Measurements from ENCODE around the gene TMEM239.

Gene TMEM239

DNA sequence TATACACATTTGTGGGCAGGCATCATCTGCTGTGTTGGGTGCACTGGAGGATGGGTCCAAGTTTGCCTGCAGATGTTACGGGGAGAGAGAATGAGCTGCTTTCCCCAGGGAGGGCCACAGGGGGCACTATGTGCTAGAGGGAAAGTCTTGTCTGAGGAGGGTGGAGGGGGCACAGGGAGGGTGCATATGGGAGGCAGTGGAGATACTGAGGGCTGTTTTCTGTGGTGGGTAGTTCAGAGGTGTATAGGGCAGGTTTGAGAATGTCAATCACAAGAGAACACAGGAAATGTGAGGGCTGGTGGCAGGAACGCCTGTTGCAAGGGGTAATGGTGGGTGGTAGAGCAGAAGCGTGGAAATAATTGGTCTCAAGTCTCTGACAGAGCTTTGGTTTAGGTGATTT lies 49.5 kb downstream of the TMEM239 start:
- peaks cover 0 to 15% (median 14%) of the 10 kb centered on the region in 5 donors for H3K4me1 ChIP-seq (ENCODE audit: control insufficient read depth in 5 of 5, insufficient read depth in 5 of 5, low read length in 5 of 5)
- H3K9ac ChIP-seq (ENCODE audit: low read length in 5 of 5) = no peak overlapping the region
- no peak overlapping the region for H3K4me3 ChIP-seq (ENCODE audit: low read depth in 1 of 5, low read length in 5 of 5)
- H3K27ac ChIP-seq (ENCODE audit: low read depth, low read length) = no peak overlapping the region
- peaks cover 0 to 60% (median 55%) of the 10 kb centered on the region in 5 donors for H3K36me3 ChIP-seq (ENCODE audit: control insufficient read depth in 5 of 5, insufficient read depth in 5 of 5, low read length in 5 of 5)
- H3K9me3 ChIP-seq (ENCODE audit: control insufficient read depth in 5 of 5, low read length in 5 of 5) = no peaks in the 10 kb centered on the region
- no peaks in the 10 kb centered on the region for H3K27me3 ChIP-seq (ENCODE audit: control insufficient read depth in 5 of 5, insufficient read depth in 4 of 5, low read length in 5 of 5)

DNA sequence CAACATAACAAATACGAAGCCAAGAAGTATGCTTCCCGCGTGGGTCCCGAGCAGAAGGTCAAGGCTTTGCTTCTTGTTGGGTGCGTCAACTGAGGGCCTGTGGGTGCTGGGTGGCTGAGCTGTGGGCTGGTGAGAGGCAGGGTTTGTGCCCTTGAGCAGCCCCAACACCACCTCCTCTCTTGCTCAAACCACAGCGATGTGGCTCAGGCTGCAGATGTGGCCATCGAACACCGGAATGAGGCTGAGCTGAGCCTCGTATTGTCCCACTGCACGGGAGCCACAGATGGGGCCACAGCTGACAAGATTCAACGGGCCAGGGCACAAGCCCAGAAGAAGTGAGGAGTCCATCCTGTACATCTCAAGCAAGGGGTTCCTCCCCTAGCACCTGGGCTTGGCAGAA lies 50.1 kb downstream of the TMEM239 start:
- Histone ChIP-seq H3K9ac (ENCODE audit: low read length in 5 of 5) (no peak overlapping the region), H3K27me3 (ENCODE audit: control insufficient read depth in 5 of 5, insufficient read depth in 4 of 5, low read length in 5 of 5) (no peaks in the 10 kb centered on the region), H3K9me3 (ENCODE audit: control insufficient read depth in 5 of 5, low read length in 5 of 5) (no peaks in the 10 kb centered on the region), H3K4me1 (ENCODE audit: control insufficient read depth in 5 of 5, insufficient read depth in 5 of 5, low read length in 5 of 5) (peaks cover 0 to 21% (median 20%) of the 10 kb centered on the region in 5 donors), H3K27ac (ENCODE audit: low read depth, low read length) (no peak overlapping the region), H3K36me3 (ENCODE audit: control insufficient read depth in 5 of 5, insufficient read depth in 5 of 5, low read length in 5 of 5) (peaks cover 0 to 54% (median 49%) of the 10 kb centered on the region in 5 donors), H3K4me3 (ENCODE audit: low read depth in 1 of 5, low read length in 5 of 5) (no peak overlapping the region)

DNA sequence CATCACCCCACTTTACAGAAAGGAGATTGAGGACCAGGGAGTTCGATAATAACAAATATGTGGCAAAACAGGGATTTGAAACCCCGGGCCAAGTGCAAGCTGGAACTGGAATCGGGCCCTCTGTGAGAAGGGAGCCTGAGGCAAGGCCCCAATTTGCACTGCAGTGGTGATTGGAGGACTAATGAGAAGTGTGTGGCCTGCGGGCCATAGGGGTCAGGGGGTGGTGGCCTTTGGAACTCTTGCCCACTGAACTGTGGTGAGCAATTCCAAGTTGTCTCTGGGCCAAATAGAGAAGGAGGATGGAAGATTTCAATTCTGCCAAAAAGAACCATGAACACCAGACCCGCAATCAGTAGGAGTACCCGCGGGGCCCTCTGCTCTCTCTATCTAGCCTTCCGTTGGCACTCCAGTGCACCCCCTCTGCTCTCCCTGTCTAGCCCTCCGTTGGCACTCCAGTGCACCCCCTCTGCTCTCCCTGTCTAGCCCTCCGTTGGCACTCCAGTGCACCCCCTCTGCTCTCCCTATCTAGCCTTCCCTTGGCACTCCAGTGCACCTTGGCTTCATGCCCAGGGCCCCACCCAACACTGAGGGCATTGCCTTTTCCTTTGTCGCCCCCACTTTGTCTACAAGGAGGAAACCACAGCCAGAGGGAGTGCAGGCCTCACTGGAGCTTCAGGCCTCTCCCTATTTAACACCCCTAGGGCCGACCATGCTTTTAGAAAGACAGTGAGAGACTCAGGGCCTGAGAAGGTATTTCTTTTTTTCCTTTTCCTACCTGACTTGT lies 51.1 kb downstream of the TMEM239 start:
- Histone ChIP-seq H3K4me3 (ENCODE audit: low read depth in 1 of 5, low read length in 5 of 5) (no peak overlapping the region), H3K4me1 (ENCODE audit: control insufficient read depth in 5 of 5, insufficient read depth in 5 of 5, low read length in 5 of 5) (peaks cover 0 to 32% (median 31%) of the 10 kb centered on the region in 5 donors), H3K27ac (ENCODE audit: low read depth, low read length) (no peak overlapping the region), H3K36me3 (ENCODE audit: control insufficient read depth in 5 of 5, insufficient read depth in 5 of 5, low read length in 5 of 5) (peaks cover 0 to 43% (median 39%) of the 10 kb centered on the region in 5 donors), H3K27me3 (ENCODE audit: control insufficient read depth in 5 of 5, insufficient read depth in 4 of 5, low read length in 5 of 5) (no peaks in the 10 kb centered on the region), H3K9me3 (ENCODE audit: control insufficient read depth in 5 of 5, low read length in 5 of 5) (no peaks in the 10 kb centered on the region), H3K9ac (ENCODE audit: low read length in 5 of 5) (no peak overlapping the region)

All from subcutaneous abdominal adipose tissue (tissue), 5 donors.